ENCODE data around the gene ZNF222.

ZNF222 gene

DNA sequence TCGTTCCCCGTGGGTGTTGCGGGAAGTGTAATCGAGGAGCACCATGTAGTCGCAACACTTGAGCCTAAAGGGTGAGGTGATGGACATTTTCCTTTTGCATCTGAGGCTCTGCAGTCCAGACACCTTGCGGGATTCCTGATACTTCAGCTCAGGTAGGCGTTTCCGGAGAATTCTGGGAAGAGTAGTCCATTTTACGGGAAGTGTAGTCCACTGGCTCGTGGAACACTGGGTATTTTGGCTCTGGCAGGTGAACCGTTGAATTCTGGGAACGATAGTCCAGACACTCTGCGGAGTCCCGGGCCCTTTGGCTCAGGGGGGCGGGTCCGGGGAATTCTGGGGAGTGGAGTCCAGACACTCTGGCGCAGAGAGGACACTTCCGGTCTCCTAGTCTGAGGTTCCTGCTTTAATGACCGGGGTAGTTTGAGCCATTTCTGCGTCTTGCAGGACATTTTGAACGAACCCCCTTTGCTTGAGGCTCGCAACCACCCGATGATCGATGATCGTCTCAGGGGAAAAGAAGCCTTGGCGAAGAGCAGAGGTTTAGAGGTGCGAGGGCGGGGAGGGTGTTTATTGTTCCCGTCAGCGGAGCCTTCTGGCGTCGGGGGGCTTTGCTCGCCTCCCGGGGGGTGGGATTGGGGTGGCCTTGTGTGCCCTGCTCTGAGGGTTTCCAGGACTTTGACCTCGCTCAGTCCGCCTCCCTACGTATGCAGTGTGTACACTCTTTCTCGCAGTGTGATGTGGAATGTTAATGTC lies 26.6 kb downstream of the ZNF222 start, which contains the start of gene ZNF223:
Gene ZNF223 (plus strand): TSS at position 387 of the 753 bp plus-strand sequence. CDS start 3,141 bp downstream, outside the sequence.
- peak; percentile 36 to 42 for DNase-seq (ENCODE audit: low read depth in 2 of 2)

DNA sequence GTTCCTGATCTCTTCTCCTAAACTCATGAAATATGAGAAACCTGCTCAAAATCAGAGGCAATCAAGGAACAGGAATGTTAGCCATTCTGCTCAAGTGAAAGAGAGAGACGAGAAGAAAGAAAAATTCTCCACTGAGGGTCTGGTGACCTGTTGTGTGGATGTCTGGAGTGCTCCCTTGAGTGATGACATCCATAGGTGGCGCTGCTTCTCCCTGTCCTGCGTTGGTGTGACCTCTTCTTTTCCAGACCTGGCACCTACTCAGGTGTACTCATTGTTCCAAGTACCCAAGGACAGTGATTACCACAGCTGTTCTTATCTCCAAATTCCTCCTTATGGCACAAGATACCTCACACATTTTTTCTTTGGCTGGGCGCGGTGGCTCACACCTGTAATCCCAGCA lies 30.7 kb downstream of the ZNF222 start:
- no peak for DNase-seq (ENCODE audit: low read depth in 2 of 2)

DNA sequence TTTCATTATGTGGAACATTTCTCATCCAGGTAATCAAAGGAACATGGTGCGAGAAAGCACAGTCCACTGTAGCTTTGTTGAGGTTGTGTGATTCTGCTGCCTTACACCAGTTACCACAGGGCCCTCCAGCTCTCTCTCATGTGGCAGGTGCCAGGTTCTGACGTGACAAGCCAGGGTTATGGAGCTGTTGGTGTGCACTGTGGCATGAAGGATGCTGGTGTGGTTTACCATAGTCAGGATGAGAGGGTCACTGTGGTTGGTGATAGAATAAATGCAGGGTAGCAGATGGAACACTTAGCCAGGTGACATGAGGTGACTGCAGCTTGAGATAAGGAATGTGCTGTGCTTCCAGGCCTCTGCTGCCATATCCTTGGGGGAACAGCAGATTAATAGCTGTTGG lies 34.0 kb downstream of the ZNF222 start:
- no peak for DNase-seq (ENCODE audit: low read depth in 2 of 2)

DNA sequence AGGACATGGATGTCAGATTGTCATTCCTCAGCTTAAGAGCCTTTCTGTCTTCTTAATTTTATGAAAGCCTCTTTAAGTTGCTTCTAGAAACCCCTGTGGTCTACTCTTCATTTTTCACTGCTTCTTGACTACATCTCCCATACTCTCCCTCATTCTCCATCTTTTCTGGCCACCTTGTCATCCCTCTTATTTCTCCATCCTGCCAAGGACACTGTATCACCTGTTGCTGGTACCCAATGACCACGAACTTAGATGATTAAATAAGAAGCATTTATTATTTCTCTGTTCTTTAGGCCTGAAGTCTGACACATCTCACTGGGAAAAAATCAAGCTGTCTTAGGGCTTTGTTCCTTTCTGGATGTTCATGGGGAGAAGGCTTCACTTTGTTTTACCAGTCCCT lies 35.9 kb downstream of the ZNF222 start:
- no peak for DNase-seq (ENCODE audit: low read depth in 2 of 2)

DNA sequence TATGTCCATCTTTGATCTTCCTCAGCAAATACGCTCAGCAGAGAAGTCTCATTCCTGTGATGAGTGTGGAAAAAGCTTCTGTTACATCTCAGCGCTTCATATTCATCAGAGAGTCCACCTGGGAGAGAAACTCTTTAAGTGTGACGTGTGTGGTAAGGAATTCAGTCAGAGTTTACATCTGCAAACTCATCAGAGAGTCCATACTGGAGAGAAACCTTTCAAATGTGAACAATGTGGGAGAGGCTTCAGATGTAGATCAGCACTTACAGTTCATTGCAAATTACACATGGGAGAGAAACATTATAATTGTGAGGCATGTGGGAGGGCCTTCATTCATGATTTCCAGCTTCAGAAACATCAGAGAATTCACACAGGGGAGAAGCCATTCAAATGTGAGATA lies 41.1 kb downstream of the ZNF222 start:
- DNase-seq (ENCODE audit: low read depth in 2 of 2): no peak

DNA sequence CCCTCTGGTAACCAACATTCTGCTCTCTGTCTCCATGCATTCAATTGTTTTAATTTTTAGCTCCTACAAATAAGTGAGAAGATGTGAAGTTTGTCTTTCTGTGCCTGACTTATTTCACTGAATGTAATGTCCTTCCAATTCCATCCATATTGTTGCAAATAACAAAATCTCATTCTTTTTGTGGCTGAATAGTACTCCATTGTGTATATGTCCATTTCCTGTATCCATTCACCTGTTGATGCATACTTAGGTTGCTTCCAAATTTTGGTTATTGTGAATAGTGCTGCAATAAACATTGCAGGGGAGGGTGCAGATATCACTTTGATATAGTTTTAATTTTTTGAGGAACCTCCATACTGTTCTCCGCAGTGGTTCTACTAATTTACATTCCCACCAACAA lies 44.2 kb downstream of the ZNF222 start:
- no peak for DNase-seq (ENCODE audit: low read depth in 2 of 2)

DNA sequence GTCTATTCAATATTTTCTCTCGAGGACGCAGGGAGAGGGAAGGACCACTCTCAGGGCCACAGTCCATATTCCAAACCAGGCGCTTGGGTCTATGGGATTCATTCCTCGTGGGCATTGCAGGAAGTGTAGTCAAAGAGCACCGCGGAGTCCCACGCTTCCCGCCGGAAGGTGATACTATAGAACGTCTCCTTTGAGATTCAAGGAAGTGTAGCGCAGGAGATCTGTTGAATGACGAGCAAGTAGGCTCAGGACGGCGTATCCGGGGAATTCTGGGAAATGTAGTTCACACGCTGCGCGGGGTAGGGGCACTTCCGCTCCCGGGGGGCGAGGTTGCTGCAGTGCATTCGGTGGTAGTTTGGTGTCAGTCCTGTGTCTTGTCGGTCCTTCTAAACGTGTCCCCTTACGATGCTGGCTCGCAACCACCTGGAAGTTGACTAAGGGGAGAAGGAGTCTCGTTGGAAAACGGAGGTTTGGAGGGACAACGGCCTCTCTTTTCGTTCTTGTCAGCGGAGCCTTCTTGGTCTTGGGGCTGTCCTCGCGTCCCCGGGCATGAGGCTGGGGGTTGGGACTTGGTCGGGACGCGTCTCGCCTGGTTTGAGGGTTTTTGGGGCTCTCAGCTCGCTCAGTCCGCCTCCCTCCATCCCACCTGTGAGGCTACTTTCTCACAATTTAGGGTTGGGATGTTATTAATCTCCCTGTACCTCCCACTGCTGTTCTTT lies 46.8 kb downstream of the ZNF222 start, which contains the start of gene ZNF284:
Gene ZNF284 (plus strand): TSS at position 336 of the 719 bp plus-strand sequence. CDS start 4,231 bp downstream, outside the sequence.
- DNase-seq (ENCODE audit: low read depth in 2 of 2): peak; percentile 60 to 77

DNA sequence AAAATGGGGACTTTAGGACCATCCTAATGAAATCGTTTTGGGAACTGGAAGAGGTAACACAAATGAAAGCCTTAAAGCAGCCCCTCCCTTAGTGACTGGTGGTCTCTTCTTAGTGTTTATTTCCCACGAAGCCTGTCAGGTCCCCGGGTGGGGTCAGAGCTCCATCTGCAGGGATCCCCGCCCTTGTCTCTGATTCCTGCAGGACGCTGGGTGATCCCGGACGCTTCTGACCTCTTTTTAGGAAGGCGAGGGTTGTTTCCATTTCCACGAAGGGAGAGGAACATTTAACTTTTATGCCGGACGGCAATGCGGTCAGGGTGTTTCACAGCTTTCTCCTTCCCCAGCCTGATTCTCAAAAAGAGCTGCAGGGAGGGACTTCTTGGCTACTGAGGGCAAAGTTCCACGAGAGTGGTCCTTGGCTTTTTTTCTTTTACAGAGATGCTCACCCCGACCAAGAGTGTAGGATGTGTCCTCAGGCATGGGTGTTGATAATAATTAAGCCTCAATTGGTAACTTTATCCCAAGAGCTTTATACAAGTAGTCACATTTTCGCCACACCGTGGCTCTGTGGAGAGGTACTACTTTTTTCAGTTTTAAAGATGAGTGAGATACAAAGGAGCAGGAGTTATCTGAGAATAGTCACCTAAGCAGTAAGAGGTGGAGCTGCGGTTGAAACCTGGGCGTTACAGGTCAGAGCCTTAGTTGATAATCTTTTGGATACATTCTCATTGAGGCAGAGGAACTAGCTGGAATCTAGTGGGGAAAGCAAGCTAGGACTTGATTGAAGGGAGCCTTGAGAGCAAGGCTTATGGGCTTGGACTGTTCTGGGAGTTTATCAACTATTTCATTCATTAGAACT lies 47.6 kb downstream of the ZNF222 start:
- DNase-seq (ENCODE audit: low read depth in 2 of 2): no peak

DNA sequence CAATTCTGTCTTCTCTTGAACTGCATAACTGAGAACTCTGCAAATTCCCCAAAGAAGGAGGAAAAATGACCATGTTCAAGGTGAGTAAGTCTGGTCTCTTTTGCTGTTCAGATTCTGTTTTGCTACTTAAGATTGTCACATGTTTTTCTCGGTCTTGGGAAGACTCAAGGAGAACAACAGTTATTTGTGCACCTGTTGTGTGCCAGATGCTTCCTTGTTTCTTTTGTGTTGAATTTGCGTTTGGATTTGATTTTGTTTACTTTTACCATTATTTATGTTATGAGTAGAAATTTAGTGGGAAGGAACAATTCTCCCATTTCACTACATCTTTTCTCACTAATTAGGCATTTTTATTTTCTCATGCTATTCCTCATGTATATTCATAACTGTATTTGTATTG lies 51.1 kb downstream of the ZNF222 start:
- no peak for DNase-seq (ENCODE audit: low read depth in 2 of 2)

All from stimulated activated CD8-positive, alpha-beta memory T cell treated with anti-CD3 and anti-CD28 coated beads, Interleukin-15, amount 100 ng/mL, for 48 hours (primary cell).